ENCODE data around the gene E2F8. TPM values are rescaled to one million over a fixed set of nuclear protein-coding genes. Genes with fewer than 3 reads are reported as not detected.

The E2F8 gene
- total RNA-seq, 1 experiment from 2014 or later: 11.3 TPM

DNA sequence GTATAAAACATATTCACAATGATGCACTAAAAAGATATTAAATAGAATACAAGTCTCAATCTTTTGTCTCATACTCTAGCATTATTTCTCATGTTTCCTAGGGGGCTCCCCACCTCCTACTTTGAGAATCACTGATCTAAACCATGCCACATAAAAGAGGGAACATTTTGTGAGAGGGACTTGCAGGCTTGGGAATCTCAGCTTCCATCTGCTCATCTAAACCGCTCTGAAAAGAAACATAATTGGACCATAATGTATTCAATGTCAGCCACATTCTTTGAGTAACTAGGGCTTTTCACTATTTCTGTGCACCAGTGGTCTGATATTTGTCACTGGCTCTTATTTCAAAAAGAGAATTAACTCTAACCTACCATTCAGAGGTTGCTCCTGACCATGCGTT, 32.6 kb downstream of the E2F8 start:
- H3K56ac ChIP-seq (ENCODE audit: insufficient read length, low read depth, low read length): no peak overlapping the region
- no peak overlapping the region for H2BK12ac ChIP-seq (ENCODE audit: insufficient read length, low read depth, low read length)
- H3K9me3 Mint-ChIP-seq: no peaks in the 10 kb centered on the region; a peak in 1 of 5 replicates
- no peak overlapping the region for H3K23ac ChIP-seq (ENCODE audit: insufficient read length, low read depth, low read length)
- peaks cover 12 to 14% of the 10 kb centered on the region in 2 experiments for H3K4me1 Mint-ChIP-seq
- H3K79me1 ChIP-seq (ENCODE audit: insufficient read depth, low read depth, low read length, poor library complexity, severe bottlenecking): no peaks in the 10 kb centered on the region
- no peak overlapping the region for H3T11ph ChIP-seq (ENCODE audit: low read length)
- no peak overlapping the region for H3K14ac ChIP-seq (ENCODE audit: insufficient read depth, low read length)
- H3K27ac Mint-ChIP-seq: no peak overlapping the region
- no peak overlapping the region for H2BK120ac ChIP-seq (ENCODE audit: low read depth, low read length, poor library complexity, severe bottlenecking)
- no peaks in the 10 kb centered on the region for H3K23me2 ChIP-seq (ENCODE audit: insufficient read length, low read depth, low read length, poor library complexity, severe bottlenecking)
- no peak overlapping the region for H4K91ac ChIP-seq (ENCODE audit: insufficient read length, low read depth, low read length)
- peaks cover 1% of the 10 kb centered on the region; the same call in 1 of the 2 replicates for H3K27me3 Mint-ChIP-seq (ENCODE audit: low read depth)
- H3K4me3 Mint-ChIP-seq: no peak overlapping the region
- H2AK5ac ChIP-seq (ENCODE audit: insufficient read length, low read length): no peak overlapping the region
- no peaks in the 10 kb centered on the region for H3K27me3 ChIP-seq (ENCODE audit: insufficient read depth, low read length)
- WGBS (ENCODE audit: extremely low coverage, insufficient read length, low lambda C conversion rate): no CpG with 5 or more reads among the region's 2 CpGs
- H4K5ac ChIP-seq (ENCODE audit: insufficient read length, low read depth, low read length): no peak overlapping the region
- no peaks in the 10 kb centered on the region for H4K20me1 ChIP-seq (ENCODE audit: control insufficient read depth, insufficient read depth, insufficient read length)
- no peaks in the 10 kb centered on the region for H3K4me1 ChIP-seq (ENCODE audit: insufficient read depth, low read length)
- no peaks in the 10 kb centered on the region for H3K36me3 Mint-ChIP-seq (ENCODE audit: insufficient read depth in 1 of 3, low read depth in 3 of 3)
- H3K9me3 ChIP-seq (ENCODE audit: control insufficient read depth, low read depth, low read length): no peaks in the 10 kb centered on the region
- H3K27ac ChIP-seq (ENCODE audit: insufficient read length, low read depth, low read length): no peak overlapping the region
- H3K18ac ChIP-seq (ENCODE audit: insufficient read length, low read depth, low read length): no peak overlapping the region
- H3K4ac ChIP-seq (ENCODE audit: low read depth, low read length): no peak overlapping the region
- no peak overlapping the region for H2BK15ac ChIP-seq (ENCODE audit: low read depth, low read length)
- H3K9ac ChIP-seq (ENCODE audit: extremely low read depth, insufficient read length, low read length): no peak overlapping the region
- no peak for DNase-seq
- no peak overlapping the region for H2BK20ac ChIP-seq (ENCODE audit: low read depth, low read length, poor library complexity, severe bottlenecking)
- TF ChIP-seq, protein P1, sequence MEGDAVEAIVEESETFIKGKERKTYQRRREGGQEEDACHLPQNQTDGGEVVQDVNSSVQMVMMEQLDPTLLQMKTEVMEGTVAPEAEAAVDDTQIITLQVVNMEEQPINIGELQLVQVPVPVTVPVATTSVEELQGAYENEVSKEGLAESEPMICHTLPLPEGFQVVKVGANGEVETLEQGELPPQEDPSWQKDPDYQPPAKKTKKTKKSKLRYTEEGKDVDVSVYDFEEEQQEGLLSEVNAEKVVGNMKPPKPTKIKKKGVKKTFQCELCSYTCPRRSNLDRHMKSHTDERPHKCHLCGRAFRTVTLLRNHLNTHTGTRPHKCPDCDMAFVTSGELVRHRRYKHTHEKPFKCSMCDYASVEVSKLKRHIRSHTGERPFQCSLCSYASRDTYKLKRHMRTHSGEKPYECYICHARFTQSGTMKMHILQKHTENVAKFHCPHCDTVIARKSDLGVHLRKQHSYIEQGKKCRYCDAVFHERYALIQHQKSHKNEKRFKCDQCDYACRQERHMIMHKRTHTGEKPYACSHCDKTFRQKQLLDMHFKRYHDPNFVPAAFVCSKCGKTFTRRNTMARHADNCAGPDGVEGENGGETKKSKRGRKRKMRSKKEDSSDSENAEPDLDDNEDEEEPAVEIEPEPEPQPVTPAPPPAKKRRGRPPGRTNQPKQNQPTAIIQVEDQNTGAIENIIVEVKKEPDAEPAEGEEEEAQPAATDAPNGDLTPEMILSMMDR (conservative IDR thresholded peaks at IDR 0.05): no peak
- H3K4me2 ChIP-seq (ENCODE audit: insufficient read depth, insufficient read length, low read length): no peak overlapping the region
- no peaks in the 10 kb centered on the region for H3K79me2 ChIP-seq (ENCODE audit: insufficient read depth, low read length)
- no peak overlapping the region for H2AFZ ChIP-seq (ENCODE audit: low read length)
- no peak overlapping the region for H4K8ac ChIP-seq (replicated peaks; ENCODE audit: insufficient read length, low read depth, low read length)
- no peak overlapping the region for H2BK5ac ChIP-seq (ENCODE audit: insufficient read length, low read length)
